Smooth muscle cell (in vitro differentiated cells): ENCODE results near the gene AJM1. TPM values are rescaled to one million over a fixed set of nuclear protein-coding genes. Genes with fewer than 3 reads are reported as not detected.
A peak's percentile ranks its signal among the peaks of the same experiment; 100 is the strongest.
"Not testable (repeated sequence)": the region's sequence is repeated elsewhere in the genome, so short reads cannot be mapped to it uniquely, and the experiment has no call there.

Source experiments
- DNase-seq: peaks from one replicate; lab custom pipeline; 2025; ENCODE audit not compliant: unreplicated experiment; lab: John Stamatoyannopoulos, UW
- H2AFZ ChIP-seq: fragments of 200-600 bp; sonication (generic); 2 replicates; pipeline ENCODE4 v1.6.0; 2016; ENCODE audit warnings: antibody characterized with exemption, low read depth, mild to moderate bottlenecking
- H3F3A ChIP-seq: fragments of 200-600 bp; sonication (generic); 2 replicates; pipeline ENCODE4 v1.6.0; 2017; ENCODE audit warnings: antibody characterized with exemption, low read depth
- H3K27ac ChIP-seq: fragments of 200-600 bp; sonication (generic); 2 replicates; pipeline ENCODE4 v1.5.1; 2016; ENCODE audit warnings: low read depth, mild to moderate bottlenecking
- H3K27me3 ChIP-seq: fragments of 200-600 bp; sonication (generic); 2 replicates; pipeline ENCODE4 v1.6.1; 2016; ENCODE audit warnings: low read depth, mild to moderate bottlenecking
- H3K36me3 ChIP-seq: fragments of 200-600 bp; sonication (generic); 2 replicates; pipeline ENCODE4 v1.5.1; 2016; ENCODE audit warnings: low read depth
- H3K4me1 ChIP-seq: fragments of 200-600 bp; sonication (generic); 2 replicates; pipeline ENCODE4 v1.5.1; 2016; ENCODE audit warnings: low read depth
- H3K4me2 ChIP-seq: fragments of 200-600 bp; sonication (generic); 2 replicates; pipeline ENCODE4 v1.6.0; 2016; ENCODE audit warnings: mild to moderate bottlenecking
- H3K4me3 ChIP-seq: fragments of 200-600 bp; sonication (generic); 2 replicates; pipeline ENCODE4 v1.5.1; 2016; ENCODE audit warnings: mild to moderate bottlenecking
- H3K79me2 ChIP-seq: fragments of 200-600 bp; sonication (generic); 2 replicates; pipeline ENCODE4 v1.6.0; 2016; ENCODE audit warnings: low read depth, mild to moderate bottlenecking
- H3K9ac ChIP-seq: fragments of 200-600 bp; sonication (generic); 2 replicates; pipeline ENCODE4 v1.6.0; 2016; ENCODE audit warnings: low read depth
- H3K9me3 ChIP-seq: fragments of 200-600 bp; sonication (generic); replicated peaks from 2 replicates; pipeline ENCODE4 v1.5.1; 2016; ENCODE audit warnings: low read depth
- H4K20me1 ChIP-seq: fragments of 200-600 bp; sonication (generic); 2 replicates; pipeline ENCODE4 v1.6.0; 2016; ENCODE audit warnings: low read depth
- WGBS: methylation state at CpG from one replicate; pipeline ENCODE4 v1.1.7; 2016; ENCODE audit warnings: low lambda C conversion rate; 5-methylcytosine and 5-hydroxymethylcytosine counted together
- polyA plus RNA-seq: library from polyadenylated mRNA; unstranded; fragments of >200 nt; fragmentation: Nextera tagmentation; extraction: Ambion mirVana; gene quantifications from 2 replicates; pipeline ENCODE4 v1.2.1, GENCODE V29; 2016
- total RNA-seq: library from RNA; depleted of rRNA; stranded (reverse); fragments of >200 nt; gene quantifications from 2 replicates; pipeline ENCODE4 v1.2.3, GENCODE V29; 2014
- TF ChIP-seq, protein P1 (sequence below): fragments of 200-600 bp; sonication (generic); IDR thresholded peaks from 2 replicates; pipeline ENCODE4 v1.5.1; 2017; ENCODE audit warnings: borderline replicate concordance, mild to moderate bottlenecking, antibody characterized with exemption; ENCODE audit not compliant: insufficient read depth, poor library complexity, severe bottlenecking

The AJM1 gene
- total and polyA plus RNA-seq, 2 experiments from 2014 or later = 1.8 to 2.9 TPM

DNA sequence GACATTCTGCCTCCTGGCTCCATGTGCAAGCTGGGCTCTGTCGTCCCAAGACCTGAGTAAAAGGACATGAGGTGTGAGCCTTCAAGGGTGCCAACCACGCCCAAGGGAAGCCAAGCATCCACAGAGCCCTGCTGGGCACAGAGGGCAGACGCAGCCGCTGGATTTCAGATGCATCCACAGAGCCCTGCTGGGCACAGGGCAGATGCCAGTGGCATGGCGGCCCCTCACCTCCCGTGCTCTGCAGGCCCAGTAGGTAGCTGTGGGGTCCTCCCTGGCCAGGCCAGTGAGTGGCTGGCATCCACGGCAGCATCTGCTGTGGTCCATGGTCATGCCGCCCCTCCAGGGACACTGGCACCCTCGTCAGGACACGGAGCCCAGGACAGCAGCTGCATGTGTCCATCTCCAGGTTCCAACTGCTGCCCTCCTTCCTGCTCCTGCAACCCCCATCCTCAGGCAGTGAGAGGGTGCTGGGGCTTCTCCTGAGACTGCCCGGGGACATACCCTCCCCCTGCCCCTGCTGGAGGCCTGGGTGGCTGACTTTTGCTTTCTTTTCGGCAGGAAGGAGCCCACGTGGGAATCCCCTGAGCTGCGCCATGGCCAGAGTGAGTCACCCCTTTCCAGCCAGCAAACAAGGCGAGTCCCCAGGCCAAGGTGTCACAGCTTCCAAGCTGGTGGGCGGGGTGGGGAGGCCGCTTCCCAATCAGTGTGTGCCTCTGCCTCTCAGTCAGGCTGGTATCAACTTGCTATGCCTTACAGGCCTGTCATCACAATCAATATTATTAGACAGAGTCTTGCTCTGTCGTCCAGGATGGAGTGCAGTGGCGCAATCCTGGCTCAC lies 40.0 kb downstream of the AJM1 start:
- 63% methylated on average over 19 of the region's 19 CpGs for WGBS
- peak overlapping the region; percentile 64 for H3K4me2 ChIP-seq
- peak; percentile 53 for DNase-seq
- TF ChIP-seq, protein P1, sequence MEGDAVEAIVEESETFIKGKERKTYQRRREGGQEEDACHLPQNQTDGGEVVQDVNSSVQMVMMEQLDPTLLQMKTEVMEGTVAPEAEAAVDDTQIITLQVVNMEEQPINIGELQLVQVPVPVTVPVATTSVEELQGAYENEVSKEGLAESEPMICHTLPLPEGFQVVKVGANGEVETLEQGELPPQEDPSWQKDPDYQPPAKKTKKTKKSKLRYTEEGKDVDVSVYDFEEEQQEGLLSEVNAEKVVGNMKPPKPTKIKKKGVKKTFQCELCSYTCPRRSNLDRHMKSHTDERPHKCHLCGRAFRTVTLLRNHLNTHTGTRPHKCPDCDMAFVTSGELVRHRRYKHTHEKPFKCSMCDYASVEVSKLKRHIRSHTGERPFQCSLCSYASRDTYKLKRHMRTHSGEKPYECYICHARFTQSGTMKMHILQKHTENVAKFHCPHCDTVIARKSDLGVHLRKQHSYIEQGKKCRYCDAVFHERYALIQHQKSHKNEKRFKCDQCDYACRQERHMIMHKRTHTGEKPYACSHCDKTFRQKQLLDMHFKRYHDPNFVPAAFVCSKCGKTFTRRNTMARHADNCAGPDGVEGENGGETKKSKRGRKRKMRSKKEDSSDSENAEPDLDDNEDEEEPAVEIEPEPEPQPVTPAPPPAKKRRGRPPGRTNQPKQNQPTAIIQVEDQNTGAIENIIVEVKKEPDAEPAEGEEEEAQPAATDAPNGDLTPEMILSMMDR = no peak
- H3F3A ChIP-seq = no peaks in the 10 kb centered on the region
- H3K9me3 ChIP-seq = no peaks in the 10 kb centered on the region
- no peak overlapping the region for H3K9ac ChIP-seq
- H3K27ac ChIP-seq = peak overlapping the region; percentile 62
- H3K4me3 ChIP-seq = no peak overlapping the region
- no peaks in the 10 kb centered on the region for H3K27me3 ChIP-seq
- H4K20me1 ChIP-seq = peaks cover 5% of the 10 kb centered on the region
- no peak overlapping the region for H2AFZ ChIP-seq
- H3K36me3 ChIP-seq = no peaks in the 10 kb centered on the region
- peaks cover 4% of the 10 kb centered on the region for H3K4me1 ChIP-seq
- peaks cover 8% of the 10 kb centered on the region for H3K79me2 ChIP-seq

DNA sequence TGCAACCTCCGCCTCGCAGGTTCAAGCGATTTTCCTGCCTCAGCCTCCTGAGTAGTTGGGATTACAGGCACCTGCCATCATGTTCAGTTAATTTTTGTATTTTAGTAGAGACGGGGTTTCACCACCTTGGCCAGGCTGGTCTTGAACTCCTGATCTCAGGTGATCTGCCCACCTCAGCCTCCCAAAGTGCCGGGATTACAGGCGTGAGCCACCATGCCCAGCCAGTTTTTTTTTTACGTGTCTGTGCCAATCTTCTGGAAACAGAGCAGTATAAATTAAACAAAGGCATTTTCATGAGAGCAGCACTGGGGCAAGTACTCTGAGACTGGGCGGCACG lies 40.6 kb downstream of the AJM1 start:
- not testable (repeated sequence) for H3K9ac ChIP-seq, H2AFZ ChIP-seq, DNase-seq, H3F3A ChIP-seq, H3K4me3 ChIP-seq, H3K36me3 ChIP-seq, H3K4me1 ChIP-seq, H3K27me3 ChIP-seq, H4K20me1 ChIP-seq, H3K9me3 ChIP-seq
- Histone ChIP-seq H3K79me2 (peaks cover 14% of the 10 kb centered on the region), H3K27ac (peak overlapping the region; percentile 62), H3K4me2 (peak overlapping the region; percentile 64)
- WGBS = 94% methylated on average over 9 of the region's 9 CpGs

DNA sequence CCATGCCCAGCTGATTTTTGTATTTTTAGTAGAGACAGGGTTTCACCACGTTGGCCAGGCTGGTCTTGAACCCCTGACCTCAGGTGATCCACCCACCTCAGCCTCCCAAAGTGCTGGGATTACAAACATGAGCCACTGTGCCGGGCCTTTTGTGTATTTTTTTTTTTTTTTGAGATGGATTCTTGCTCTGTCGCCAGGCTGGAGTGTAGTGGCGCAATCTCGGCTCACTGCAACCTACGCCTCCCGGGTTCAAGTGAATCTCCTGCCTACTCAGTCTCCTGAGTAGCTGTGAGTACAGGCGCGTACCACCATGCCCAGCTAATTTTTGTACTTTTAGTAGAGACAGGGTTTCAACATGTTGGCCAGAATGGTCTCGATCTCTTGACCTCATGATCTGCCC lies 41.4 kb downstream of the AJM1 start:
- not testable (repeated sequence) for H3K9me3 ChIP-seq, H3K4me2 ChIP-seq, H3F3A ChIP-seq, H4K20me1 ChIP-seq, H3K27ac ChIP-seq, H3K4me1 ChIP-seq, H3K27me3 ChIP-seq, H2AFZ ChIP-seq, H3K4me3 ChIP-seq, H3K36me3 ChIP-seq, DNase-seq, H3K9ac ChIP-seq
- WGBS = 96% methylated on average over 10 of the region's 10 CpGs
- peaks cover 21% of the 10 kb centered on the region for H3K79me2 ChIP-seq

DNA sequence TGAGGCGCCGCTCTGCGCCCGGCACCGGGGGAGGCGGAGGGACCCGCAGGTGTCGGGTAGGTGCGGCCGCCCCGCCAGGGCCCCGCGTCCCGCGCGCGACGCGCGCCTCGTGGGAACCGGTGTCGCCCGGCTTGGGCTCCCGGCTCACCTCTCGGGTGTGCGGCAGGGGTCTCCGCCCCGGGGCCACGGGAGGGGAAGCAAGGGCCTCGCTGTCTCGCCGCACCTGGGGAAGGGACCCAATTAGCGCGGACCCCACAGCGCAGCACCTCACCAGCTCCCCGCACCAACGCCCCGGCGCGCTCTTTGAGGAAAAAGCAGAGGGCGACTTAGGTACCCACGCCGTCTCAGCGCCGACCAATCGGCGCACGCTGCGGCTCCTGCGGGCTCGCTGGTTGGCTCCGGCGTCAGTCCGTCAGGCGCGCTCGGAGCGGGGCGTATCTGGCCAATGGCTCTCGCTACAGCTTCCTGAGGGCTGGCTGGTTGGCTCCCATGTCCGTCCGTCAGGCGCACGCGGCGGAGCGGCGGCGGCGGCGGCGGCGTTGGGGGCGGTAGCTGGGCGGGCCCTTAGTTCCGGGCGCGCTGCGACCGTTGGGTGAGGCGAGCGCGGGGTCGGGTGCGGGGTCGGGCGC lies 43.8 kb downstream of the AJM1 start, which contains the start of gene TRAF2:
TRAF2 (plus strand) TSS at position 567 of the 629 bp plus-strand sequence. CDS start 12,225 bp downstream, outside the sequence.
- Histone ChIP-seq H3K4me1 (peaks cover 8% of the 10 kb centered on the region), H4K20me1 (peaks cover 20% of the 10 kb centered on the region), H3K4me3 (peak within 1 kb of the TSS; percentile 99), H3K79me2 (peaks cover 37% of the 10 kb centered on the region), H3K27ac (peak within 1 kb of the TSS; percentile 81), H3K9ac (peak within 1 kb of the TSS; percentile 95), H3K36me3 (no peaks in the 10 kb centered on the region), H2AFZ (peak within 1 kb of the TSS; percentile 96), H3F3A (no peaks in the 10 kb centered on the region), H3K27me3 (no peaks in the 10 kb centered on the region), H3K4me2 (peak within 1 kb of the TSS; percentile 100), H3K9me3 (no peaks in the 10 kb centered on the region)
- WGBS = under 1% methylated on average over 70 of the region's 88 CpGs
- TF ChIP-seq, protein P1 = no peak
- peak; percentile 90 for DNase-seq
